NT2/D1 (cell line): ENCODE measurements around the gene CLEC19A.

ENCODE experiments used
- DNase-seq: peaks from one replicate; pipeline ENCODE4 v3.0.0-alpha.2; 2011; ENCODE audit warnings: low read depth, low spot score
- H3K27me3 ChIP-seq: 2 replicates; pipeline ENCODE4 v1.6.0; 2011; ENCODE audit warnings: mild to moderate bottlenecking; ENCODE audit not compliant: insufficient read length, insufficient read depth
- H3K36me3 ChIP-seq: 2 replicates; pipeline ENCODE4 v1.6.1; 2011; ENCODE audit warnings: mild to moderate bottlenecking, low read length, mixed read lengths; ENCODE audit not compliant: insufficient read depth, insufficient read length
- H3K4me1 ChIP-seq: 2 replicates; pipeline ENCODE4 v1.5.1; 2011; ENCODE audit not compliant: insufficient read depth, insufficient read length
- H3K4me3 ChIP-seq: 2 replicates; pipeline ENCODE4 v1.5.1; 2011; ENCODE audit warnings: low read depth; ENCODE audit not compliant: insufficient read length
- H3K9ac ChIP-seq: 2 replicates; pipeline ENCODE4 v1.6.0; 2011; ENCODE audit warnings: low read depth; ENCODE audit not compliant: insufficient read length
- H3K9me3 ChIP-seq: 2 replicates; pipeline ENCODE4 v1.5.1; 2011; ENCODE audit warnings: mild to moderate bottlenecking, low read length; ENCODE audit not compliant: insufficient read depth
- SUZ12 ChIP-seq: IDR thresholded peaks from 2 replicates; pipeline ENCODE4 v1.6.1; 2011; ENCODE audit not compliant: insufficient read length, insufficient read depth; ENCODE audit errors: extremely low read depth
- YY1 ChIP-seq: IDR thresholded peaks from 2 replicates; pipeline ENCODE4 v1.6.1; 2011; ENCODE audit not compliant: insufficient read length, insufficient read depth
- ZNF274 ChIP-seq: IDR thresholded peaks from 2 replicates; pipeline ENCODE4 v1.6.1; 2011; ENCODE audit warnings: mild to moderate bottlenecking, low read depth, low read length

CLEC19A gene

DNA sequence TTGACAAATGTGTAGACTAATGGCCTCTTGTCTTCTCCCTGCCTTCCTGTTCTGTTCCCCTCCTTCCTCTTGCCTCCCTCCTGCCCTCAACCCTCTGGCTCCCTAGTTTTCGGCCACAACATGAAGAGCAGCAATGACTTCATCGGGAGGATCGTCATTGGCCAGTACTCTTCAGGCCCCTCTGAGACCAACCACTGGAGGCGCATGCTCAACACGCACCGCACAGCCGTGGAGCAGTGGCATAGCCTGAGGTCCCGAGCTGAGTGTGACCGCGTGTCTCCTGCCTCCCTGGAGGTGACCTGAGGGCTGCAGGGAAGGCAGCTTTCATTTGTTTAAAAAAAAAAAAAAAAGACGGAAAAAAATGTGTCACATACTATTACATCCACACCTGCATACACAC, 18.8 kb upstream of the CLEC19A start:
- H3K9ac ChIP-seq: no peak overlapping the region
- H3K4me3 ChIP-seq: no peak overlapping the region
- TF ChIP-seq ZNF274 (no peak), SUZ12 (no peak), YY1 (no peak)
- DNase-seq: no peak
- peaks cover 7% of the 10 kb centered on the region; the same call in 1 of the 2 replicates for H3K9me3 ChIP-seq
- H3K36me3 ChIP-seq: no peaks in the 10 kb centered on the region
- no peaks in the 10 kb centered on the region for H3K4me1 ChIP-seq
- H3K27me3 ChIP-seq: no peaks in the 10 kb centered on the region

DNA sequence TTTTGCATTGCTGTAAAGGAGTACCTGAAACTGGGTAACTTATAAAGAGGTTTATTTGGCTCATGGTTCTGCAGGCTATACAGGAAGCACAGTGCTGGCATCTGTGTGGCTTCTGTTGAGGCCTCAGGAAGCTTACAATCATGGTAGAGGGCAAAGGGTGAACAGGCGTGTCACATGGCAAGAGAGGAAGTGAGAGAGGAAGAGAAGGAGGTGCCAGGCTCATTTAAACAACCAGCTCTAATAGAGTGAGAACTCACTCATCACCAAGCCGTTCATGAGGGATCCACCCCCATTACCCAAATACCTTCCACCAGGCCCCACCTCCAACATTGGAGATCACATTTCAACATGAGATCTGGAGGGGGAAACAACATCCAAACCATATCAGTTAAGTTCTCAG, 16.4 kb upstream of the CLEC19A start:
- H3K27me3 ChIP-seq: no peaks in the 10 kb centered on the region
- DNase-seq: no peak
- H3K9me3 ChIP-seq: peaks cover 7% of the 10 kb centered on the region; the same call in 1 of the 2 replicates
- H3K4me1 ChIP-seq: no peaks in the 10 kb centered on the region
- no peak overlapping the region for H3K4me3 ChIP-seq
- no peaks in the 10 kb centered on the region for H3K36me3 ChIP-seq
- TF ChIP-seq SUZ12 (no peak), YY1 (no peak), ZNF274 (no peak)
- H3K9ac ChIP-seq: no peak overlapping the region

- H3K27me3 ChIP-seq: no peaks in the 10 kb centered on the region
- H3K36me3 ChIP-seq: no peaks in the 10 kb centered on the region
- H3K9ac ChIP-seq: no peak overlapping the region
- no peak overlapping the region for H3K4me3 ChIP-seq
- no peak for TF ChIP-seq ZNF274
- no peaks in the 10 kb centered on the region for H3K4me1 ChIP-seq
- no peak for DNase-seq
- H3K9me3 ChIP-seq: peaks cover 14% of the 10 kb centered on the region
Observed at GRCh38 chr16:19274165-19274797, 11.2 kb upstream of the CLEC19A start.

- TF ChIP-seq SUZ12 (no peak), YY1 (no peak), ZNF274 (no peak)
- DNase-seq: no peak
- no peak overlapping the region for H3K9ac ChIP-seq
Observed at GRCh38 chr16:19278403-19278802, 7.1 kb upstream of the CLEC19A start.

GRCh38 chr16:19281246-19281645, 4.3 kb upstream of the CLEC19A start:
- no peaks in the 10 kb centered on the region for H3K36me3 ChIP-seq
- no peaks in the 10 kb centered on the region for H3K27me3 ChIP-seq
- no peak for TF ChIP-seq ZNF274
- no peak for TF ChIP-seq SUZ12
- no peak for TF ChIP-seq YY1
- H3K9ac ChIP-seq: no peak overlapping the region
- H3K4me3 ChIP-seq: no peak overlapping the region
- H3K4me1 ChIP-seq: peaks cover 6% of the 10 kb centered on the region
- H3K9me3 ChIP-seq: peaks cover 20% of the 10 kb centered on the region
- DNase-seq: no peak

More at GRCh38 chr16:19278403-19278802, 7.1 kb upstream of the CLEC19A start:
- Histone ChIP-seq H3K36me3 (no peaks in the 10 kb centered on the region), H3K4me1 (no peaks in the 10 kb centered on the region), H3K27me3 (no peaks in the 10 kb centered on the region), H3K4me3 (no peak overlapping the region), H3K9me3 (peaks cover 20% of the 10 kb centered on the region)

GRCh38 chr16:19282101-19282500, 3.4 kb upstream of the CLEC19A start:
- H3K4me1 ChIP-seq: peaks cover 7% of the 10 kb centered on the region
- H3K4me3 ChIP-seq: no peak overlapping the region
- no peaks in the 10 kb centered on the region for H3K27me3 ChIP-seq
- H3K9me3 ChIP-seq: peaks cover 20% of the 10 kb centered on the region
- no peak for DNase-seq
- H3K36me3 ChIP-seq: no peaks in the 10 kb centered on the region
- TF ChIP-seq SUZ12 (no peak), ZNF274 (no peak), YY1 (no peak)
- H3K9ac ChIP-seq: no peak overlapping the region

GRCh38 chr16:19283637-19284036, 1.9 kb upstream of the CLEC19A start:
- Histone ChIP-seq H3K27me3 (no peaks in the 10 kb centered on the region), H3K4me1 (peaks cover 14% of the 10 kb centered on the region), H3K36me3 (no peaks in the 10 kb centered on the region), H3K4me3 (no peak overlapping the region), H3K9ac (no peak overlapping the region), H3K9me3 (peaks cover 12% of the 10 kb centered on the region)
- no peak for TF ChIP-seq SUZ12
- no peak for TF ChIP-seq YY1
- no peak for TF ChIP-seq ZNF274
- DNase-seq: no peak
